HG03097 (cell line): Measurements from ENCODE around the gene COA8.

Experiments used
- ATAC-seq: cut with Tn5 transposase; IDR thresholded peaks from one replicate; pipeline ENCODE4 v1.9.1; 2021; ENCODE audit not compliant: unreplicated experiment, low FRiP score

COA8 gene

GRCh38 chr14:103535891-103536565 is 26.7 kb upstream of the COA8 start:
- no peak for ATAC-seq

- ATAC-seq, result no peak
Observed at GRCh38 chr14:103536693-103537092, 26.1 kb upstream of the COA8 start.

- ATAC-seq, result no peak
Observed at GRCh38 chr14:103537175-103537990, 25.4 kb upstream of the COA8 start.

- ATAC-seq, result no peak
Observed at GRCh38 chr14:103538291-103539055, 24.3 kb upstream of the COA8 start.

GRCh38 chr14:103539056-103539825 is 23.5 kb upstream of the COA8 start:
- no peak for ATAC-seq

GRCh38 chr14:103540821-103541708 is 21.7 kb upstream of the COA8 start:
- ATAC-seq, result no peak

GRCh38 chr14:103541709-103542604 is 20.8 kb upstream of the COA8 start:
- ATAC-seq, result no peak

- ATAC-seq, result no peak
Observed at GRCh38 chr14:103542605-103543088, 20.1 kb upstream of the COA8 start.

- ATAC-seq, result no peak
Observed at GRCh38 chr14:103543140-103543539, 19.6 kb upstream of the COA8 start.

GRCh38 chr14:103543721-103544387 is 18.9 kb upstream of the COA8 start:
- no peak for ATAC-seq

- ATAC-seq, result no peak
Observed at GRCh38 chr14:103544388-103545218, 18.2 kb upstream of the COA8 start.

- ATAC-seq, result no peak
Observed at GRCh38 chr14:103545219-103545914, 17.4 kb upstream of the COA8 start.

- no peak for ATAC-seq
Observed at GRCh38 chr14:103545915-103546651, 16.7 kb upstream of the COA8 start.

- ATAC-seq, result no peak
Observed at GRCh38 chr14:103546652-103547454, 15.9 kb upstream of the COA8 start.

- no peak for ATAC-seq
Observed at GRCh38 chr14:103547455-103547940, 15.3 kb upstream of the COA8 start.
